Fibroblast of skin of left biceps (primary cell): ENCODE data around the gene BPIFA3.

ENCODE experiments used
- DNase-seq, 2 experiments: peaks; one replicate each; pipeline ENCODE4 v3.0.0-alpha.2; 2013; ENCODE audit warnings: low read depth in 2 of 2

The BPIFA3 gene

DNA sequence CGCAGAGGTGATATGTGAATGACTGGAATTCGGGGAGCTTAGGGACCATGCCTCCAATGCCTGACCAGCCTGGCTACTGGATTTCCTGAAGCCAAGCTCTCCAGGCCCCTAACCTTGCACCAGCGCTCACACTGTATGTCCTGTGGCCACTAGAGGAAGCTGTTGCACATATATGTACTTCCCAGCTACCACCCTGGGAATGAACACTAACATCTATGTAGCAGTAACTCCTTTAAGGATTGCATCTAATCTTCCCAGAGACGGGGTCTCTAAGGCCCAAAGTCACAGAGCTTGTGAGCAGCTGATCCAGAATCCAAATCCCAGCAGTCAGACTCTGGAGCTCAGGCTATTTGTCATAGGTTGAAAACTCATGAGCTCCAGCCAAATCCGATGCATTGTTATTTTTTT is 45.5 kb downstream of the BPIFA3 start:
- no peak for DNase-seq

DNA sequence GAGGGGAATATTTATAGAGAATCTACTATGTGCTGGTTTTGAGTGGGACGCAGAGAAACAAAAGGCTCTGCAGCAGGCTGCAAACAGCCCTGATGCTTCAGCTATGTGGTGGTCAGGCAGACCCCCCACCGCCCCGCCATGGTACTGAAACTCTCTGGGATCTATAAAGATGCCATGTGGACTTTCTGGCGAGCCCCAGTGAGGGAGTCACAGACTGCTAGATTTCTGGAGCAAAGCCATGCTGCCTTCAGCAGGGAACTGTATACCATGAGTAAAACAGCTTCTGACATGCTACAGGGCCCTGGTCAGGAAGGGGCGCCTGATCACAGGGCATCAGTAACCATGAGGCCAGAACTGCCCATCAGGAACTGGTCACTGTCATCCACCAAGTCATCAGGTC is 46.6 kb downstream of the BPIFA3 start:
- DNase-seq, result no peak

DNA sequence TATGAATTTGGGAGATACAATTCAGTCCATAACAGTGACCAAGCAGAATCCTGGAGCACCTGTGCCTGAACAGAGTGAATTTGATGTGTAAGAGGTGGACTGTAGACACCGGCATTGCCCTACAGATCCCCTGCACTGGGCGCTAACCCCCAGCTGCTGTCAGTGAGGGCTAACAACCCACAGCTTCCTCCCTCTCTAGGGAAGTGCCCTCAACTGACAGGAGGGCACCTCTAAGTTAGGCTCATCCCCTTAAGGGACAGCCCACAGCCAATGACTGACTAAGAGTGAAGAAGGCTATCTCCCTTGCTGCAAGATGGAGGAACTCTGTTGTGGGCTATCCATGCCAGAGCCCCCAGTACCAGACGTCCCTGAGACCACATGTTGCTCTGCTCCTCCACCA is 50.5 kb downstream of the BPIFA3 start:
- DNase-seq, result no peak

DNA sequence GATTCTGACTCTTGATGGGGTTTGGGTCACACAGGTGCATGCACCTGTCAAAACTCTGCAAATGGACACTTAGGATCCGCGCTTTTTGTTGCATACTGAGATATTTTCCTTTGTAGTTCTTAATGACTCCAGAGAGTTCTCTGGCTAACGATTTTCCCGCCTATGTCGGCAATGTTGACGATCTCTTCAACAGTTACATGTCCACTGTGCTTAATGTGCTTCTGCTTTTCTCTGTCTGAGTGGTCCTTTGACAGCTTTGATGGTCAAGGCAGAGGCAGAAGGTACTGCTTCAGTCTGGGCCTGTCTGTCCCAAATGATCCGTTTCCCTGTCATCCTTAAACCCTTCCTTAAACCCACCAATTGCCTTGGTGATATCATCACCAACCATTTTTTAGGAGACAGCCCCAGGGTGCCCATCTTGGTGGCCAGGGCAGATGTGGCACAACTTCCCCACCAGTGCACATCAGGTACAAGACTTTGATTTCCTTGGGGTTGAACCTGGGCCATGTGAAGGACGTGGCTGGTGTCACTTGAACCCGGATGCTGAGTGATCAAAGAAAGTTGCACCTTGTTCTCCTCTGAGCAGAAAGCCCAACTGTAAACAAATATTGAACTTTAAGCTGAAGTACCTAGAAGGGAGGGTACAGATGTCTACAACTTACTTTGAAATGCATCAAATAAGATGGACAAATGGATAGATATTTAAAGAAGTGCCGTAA is 55.2 kb downstream of the BPIFA3 start:
- no peak for DNase-seq

DNA sequence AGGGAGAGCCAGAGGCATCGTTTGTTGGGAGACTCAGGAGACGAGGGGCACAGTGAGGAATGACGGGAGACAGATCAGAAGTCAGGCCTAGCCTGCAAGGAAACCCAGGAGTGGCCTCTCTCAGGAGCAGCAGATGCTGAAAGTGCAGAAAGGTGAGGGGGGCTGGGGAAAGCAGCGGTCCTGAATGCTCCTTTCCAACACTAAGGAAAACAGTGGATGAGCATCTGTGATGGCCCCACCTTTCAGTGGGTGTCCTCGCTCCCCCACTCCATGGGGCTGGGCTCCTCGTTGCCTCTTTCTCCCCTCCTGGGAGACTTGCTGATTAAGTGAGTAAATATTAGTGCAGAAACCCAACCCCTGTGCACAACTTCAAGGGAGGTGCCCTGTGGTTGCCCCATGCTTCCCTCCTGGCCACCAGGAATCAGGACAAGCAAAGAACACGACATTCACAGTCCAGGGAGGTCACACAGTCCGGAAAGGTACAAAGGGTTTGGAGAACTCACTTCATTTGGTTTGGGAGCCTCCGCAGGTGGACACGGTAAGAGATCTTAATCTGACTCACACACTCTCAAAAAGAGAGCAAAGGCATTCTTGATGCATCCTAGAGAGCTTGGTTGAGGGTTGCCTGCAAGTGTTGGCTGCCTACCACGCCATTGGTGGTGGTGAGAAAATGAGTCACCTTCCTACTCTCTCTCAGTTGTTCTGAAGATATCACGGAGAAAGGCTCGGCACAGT is 56.1 kb downstream of the BPIFA3 start:
- no peak for DNase-seq

DNA sequence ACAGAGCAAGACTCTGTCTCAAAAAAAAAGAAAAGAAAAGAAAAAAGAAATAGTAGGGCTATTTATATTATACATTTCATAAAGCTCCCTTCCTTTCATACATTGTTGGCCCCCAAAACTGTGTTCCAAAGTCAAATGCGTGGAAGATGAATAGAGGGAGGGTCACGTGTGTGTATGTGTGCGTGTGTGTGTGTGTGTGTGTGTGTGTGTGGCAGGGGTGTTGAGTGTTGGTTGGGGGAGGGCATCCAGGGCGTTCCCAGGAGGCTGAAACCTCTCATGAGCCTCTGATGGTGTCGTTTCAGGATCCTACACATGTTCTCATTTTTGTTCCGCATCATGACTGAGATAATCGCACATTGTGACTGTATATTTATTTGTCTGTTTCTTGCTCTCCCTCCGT is 58.1 kb downstream of the BPIFA3 start:
- no peak for DNase-seq

DNA sequence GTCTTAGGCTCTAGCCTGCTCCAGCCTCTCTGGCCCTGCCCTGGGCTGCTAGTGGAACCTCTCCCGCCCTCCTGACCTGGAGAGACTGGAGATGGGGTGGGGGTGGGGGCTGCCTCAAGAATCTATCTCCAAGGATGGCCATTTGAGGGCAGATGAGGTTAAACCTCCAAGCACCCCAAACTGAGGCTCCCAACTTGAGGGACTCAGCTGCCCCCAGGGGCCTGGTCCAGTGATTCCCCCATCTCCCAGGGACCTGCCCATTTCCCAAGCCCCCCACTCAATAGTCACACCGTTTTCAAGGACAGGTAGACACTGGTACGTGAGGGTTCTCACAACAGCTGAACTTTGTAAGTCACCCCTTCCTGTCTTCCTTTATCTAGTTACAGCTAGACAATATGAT is 58.7 kb downstream of the BPIFA3 start:
- no peak for DNase-seq

DNA sequence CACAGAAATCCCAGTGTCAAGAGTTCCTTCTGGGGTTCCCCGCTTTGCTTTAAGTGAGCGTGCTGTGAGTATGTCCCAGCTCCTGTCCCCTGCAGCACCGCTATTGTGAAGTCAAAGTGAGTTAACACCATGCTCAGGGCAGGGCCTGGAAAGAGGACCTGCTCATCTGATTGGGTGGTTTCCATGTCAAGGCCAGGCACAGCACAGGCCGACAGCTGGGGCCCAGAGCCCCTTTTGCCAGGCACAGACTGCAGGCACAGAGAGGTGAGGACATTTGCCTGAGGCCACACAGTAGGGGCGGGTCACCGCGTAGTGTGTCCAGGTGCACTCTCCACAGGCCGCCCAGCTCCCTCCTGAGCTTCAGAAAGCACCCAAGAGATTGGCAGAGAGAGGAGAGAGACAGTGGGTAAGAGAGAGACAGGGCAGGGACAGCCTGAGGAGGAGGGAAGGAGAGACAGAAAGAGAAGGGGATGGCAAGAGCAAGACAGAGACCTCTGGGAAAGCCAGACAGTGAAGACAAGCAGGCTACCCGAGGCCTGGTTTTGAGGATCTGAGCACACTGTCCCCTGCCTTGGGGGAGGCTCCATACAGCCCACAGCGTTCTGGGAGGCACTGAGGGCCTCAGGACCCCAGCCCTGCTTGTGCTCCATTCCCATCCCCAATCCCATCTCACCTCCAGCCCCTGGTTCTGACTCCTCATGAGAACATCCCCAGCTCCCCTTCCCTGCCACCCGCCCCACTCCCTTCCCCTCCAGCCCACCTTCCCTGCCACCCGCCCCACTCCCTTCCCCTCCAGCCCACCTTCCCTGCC is 59.4 kb downstream of the BPIFA3 start:
- DNase-seq, result no peak
